GM13977 (cell line): ENCODE measurements around the gene COL6A2.

Source experiments
- DNase-seq: peaks from one replicate; pipeline ENCODE4 v3.0.0; 2012; ENCODE audit warnings: low spot score
- in situ Hi-C: fragments of 300-500 bp; cut with MboI; formaldehyde crosslinking; loops from one replicate; pipeline ENCODE4 v1.12.0; 2022; ENCODE audit warnings: low sequenced_read_pairs, low pct_unique_long_range_greater_than_20kb, mixed read lengths, inconsistent platforms; ENCODE audit not compliant: unreplicated experiment
- TF ChIP-seq, protein P1 (sequence below): IDR thresholded peaks from 2 replicates; pipeline ENCODE4 v1.5.1; 2012; ENCODE audit warnings: mild to moderate bottlenecking, control low read depth; ENCODE audit not compliant: insufficient read depth; ENCODE audit errors: extremely low read depth, missing control alignments

The COL6A2 gene

DNA sequence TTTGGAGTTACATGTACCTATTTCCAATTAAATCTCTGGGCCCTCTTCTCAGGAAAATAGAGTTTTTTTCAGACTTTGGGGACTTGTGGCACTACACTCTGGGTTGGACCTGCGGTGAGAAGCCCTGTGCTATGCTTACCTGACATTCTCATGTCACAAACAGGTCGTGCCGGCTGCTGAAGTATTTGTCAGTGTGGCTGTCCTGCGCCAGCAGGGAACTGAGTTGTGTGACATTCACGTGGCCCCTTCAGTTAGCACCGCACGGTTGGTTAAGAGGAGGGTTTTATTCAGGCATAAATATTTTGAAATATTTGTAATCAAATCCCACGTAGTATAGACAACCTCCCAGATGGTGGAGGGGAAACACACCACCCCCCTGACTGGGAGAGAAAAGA, 6.3 kb upstream of the COL6A2 start:
- TF ChIP-seq, protein P1, sequence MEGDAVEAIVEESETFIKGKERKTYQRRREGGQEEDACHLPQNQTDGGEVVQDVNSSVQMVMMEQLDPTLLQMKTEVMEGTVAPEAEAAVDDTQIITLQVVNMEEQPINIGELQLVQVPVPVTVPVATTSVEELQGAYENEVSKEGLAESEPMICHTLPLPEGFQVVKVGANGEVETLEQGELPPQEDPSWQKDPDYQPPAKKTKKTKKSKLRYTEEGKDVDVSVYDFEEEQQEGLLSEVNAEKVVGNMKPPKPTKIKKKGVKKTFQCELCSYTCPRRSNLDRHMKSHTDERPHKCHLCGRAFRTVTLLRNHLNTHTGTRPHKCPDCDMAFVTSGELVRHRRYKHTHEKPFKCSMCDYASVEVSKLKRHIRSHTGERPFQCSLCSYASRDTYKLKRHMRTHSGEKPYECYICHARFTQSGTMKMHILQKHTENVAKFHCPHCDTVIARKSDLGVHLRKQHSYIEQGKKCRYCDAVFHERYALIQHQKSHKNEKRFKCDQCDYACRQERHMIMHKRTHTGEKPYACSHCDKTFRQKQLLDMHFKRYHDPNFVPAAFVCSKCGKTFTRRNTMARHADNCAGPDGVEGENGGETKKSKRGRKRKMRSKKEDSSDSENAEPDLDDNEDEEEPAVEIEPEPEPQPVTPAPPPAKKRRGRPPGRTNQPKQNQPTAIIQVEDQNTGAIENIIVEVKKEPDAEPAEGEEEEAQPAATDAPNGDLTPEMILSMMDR = no peak
- no peak for DNase-seq
- in situ Hi-C loops = no loop called here

DNA sequence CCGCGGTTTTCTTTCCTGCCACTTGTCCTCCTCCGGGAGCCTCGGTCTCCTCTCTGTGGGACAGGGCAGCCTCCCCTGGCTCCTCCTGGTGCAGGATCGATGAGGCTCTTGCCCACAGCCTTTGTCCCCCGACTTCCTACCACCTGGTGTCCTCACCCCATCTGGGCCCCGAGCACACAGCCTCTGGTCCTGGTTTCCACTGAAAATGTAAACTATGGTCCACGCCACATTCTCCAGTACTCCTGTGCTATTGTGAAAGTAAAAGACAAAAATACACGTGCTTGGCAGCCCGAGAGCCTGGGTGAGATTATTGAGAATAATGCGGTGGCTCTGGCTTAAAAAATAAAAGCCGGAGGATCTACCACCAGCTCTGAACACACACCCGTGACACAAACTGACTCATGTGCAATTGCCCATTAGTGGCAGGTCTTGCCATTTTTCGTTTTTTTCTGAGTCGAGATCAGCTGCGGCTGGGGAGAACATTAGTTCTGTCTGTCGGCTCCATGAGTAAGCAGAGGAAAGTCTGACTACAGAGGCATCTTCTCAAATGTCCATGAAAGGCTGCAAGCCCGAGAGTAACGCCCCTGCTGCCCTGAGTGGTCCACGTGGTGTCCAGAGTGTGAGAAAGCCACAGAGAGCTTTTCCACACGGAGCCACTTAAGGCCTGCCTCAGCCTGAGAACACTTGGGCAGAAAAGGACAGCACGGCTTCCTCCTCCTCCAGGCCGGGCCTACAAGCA, 5.7 kb upstream of the COL6A2 start:
- DNase-seq = no peak
- TF ChIP-seq, protein P1 = no peak
- in situ Hi-C loops = no loop called here

DNA sequence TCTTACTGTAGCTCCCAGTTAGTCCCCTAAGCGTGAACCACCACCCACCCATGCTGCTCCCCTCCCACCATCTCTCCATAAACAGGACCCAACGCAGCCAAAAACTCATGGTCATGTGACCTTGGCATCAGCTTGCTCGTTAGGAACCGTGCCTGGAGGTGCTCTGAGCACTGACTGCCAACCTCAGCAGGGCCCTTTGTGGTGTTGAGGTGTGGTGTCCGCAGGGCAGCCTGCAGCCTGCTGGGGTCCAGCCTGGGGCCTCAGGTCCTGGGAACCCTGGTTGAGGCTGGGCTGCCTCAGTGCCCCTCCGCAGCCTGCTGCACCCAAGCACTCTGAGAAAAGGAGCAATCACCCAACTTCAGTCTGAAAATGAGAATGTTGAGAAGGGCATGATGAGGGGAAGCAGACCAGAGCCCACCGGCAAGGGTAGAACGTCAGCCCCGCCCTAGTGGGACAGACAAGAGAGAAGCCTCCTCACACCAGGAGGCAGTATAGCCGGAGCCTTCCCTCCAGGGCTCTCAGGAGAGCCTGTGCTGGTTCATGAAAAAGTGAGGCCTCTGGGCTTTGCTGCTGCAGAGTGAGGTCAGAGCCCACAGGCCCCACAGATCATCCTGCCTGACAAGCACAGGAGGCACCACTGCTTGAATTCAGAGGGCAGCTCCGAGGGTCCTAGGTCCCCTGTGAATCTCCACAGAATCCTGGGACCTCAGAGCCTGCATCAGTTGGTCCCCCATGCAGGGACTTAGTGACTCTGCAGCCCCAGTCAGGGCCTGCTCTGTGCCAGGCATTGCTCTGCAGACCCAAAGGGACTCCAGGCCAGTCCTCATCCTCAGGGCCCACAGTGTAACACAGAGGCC, 4.9 kb upstream of the COL6A2 start:
- TF ChIP-seq, protein P1 = no peak
- DNase-seq = no peak
- in situ Hi-C loops = no loop called here

DNA sequence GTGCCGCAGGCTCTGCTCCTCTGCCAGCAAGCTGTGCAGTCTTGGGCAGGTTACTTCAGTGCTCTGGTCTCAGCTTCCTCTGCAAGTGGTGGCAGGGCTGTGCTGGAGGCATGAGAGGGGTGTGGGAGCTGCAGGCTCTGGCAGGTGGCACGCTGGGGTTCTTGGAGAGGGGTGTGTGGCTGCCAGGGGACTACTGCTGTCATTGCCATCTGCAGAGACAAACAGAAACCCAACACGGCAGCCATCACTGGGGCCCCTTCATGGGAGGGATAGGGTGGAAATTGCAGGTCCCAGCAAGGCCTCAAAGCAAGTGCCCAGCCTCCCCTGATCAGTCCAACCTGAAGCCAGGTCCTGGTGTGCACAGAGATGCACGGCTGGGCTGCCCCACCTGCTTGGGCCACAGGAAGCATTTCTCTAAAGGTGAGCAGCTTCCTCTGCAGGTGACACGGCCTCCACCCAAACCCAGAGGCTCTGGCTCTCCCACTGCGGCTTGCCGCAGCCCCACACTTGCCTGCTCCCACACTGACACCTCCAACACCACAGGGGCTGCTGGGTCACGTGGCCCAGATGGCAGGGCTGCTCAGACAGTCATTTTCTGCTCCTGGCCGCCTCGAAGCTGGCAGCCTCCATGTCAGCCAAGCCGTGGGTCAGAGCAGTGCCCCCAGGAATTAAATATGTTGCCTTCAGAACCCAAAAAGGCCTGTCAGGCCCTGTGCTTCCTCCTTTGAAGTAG, 4.1 kb upstream of the COL6A2 start:
- TF ChIP-seq, protein P1 = no peak
- in situ Hi-C loops = no loop called here
- no peak for DNase-seq

DNA sequence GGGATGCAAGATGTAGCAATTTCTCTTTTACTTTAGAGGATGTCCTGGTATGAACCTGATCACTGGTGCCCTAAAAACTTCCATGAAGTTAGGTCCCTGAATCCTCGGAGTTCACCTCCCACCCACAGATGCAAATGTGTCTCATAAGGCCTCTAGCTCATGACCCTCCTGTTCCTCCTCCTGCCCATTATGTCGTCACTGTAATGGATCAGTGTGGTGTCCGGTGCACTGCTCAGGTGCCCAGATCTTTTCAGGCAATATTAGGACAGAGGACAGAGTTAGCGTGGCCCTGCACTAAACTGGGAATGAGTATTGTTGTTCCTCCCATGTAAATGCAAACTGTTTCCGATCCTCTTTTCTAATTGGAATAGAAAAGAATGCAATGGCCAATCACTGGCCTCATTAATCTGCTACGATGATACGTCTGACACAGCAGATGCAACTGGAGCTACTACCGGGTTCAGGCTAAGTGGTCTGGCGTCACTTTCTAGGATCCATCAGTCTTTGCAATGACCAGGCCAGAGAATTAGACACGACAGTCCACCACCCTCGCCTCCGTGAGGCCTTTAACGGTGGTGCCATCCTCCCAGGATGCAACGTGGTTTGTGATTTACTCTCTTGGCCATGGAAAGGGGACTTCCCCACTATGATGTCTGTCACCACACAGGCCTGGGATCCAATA, 3.4 kb upstream of the COL6A2 start:
- in situ Hi-C loops = no loop called here
- TF ChIP-seq, protein P1 = no peak
- no peak for DNase-seq
